ENCODE data around the gene SPARCL1. TPM values are rescaled to one million over a fixed set of nuclear protein-coding genes. Genes with fewer than 3 reads are reported as not detected.

SPARCL1 gene
- polyA plus RNA-seq, 3 donors = not detected

DNA sequence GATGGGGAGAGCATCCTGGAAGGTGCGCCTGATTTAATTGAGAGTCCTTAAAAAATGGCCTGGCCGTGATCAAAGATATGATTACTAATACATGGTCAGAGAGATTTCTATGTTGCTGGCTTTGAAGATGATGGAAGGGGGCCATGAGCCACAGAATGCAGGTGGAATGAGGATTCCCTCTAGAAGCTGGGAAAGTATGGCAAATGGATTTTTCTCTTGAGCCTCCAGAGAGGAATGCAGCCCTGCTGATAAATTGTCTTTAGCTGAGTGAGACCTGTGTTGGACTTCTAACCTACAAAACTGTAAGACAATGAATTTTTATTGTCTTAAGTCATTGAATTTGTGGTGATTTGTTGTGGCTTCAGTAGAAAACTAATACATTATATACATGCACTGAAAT, 99.1 kb downstream of the SPARCL1 start:
- no peak overlapping the region for H3K4me3 Mint-ChIP-seq
- no peak overlapping the region for H2AFZ ChIP-seq (ENCODE audit: insufficient read depth, low read depth, low read length, poor library complexity, severe bottlenecking)
- peaks cover 28% of the 10 kb centered on the region for H3K79me2 ChIP-seq (ENCODE audit: insufficient read depth, low read length)
- H4K20me1 ChIP-seq (ENCODE audit: insufficient read depth, low read length) = no peaks in the 10 kb centered on the region
- no peak overlapping the region for H3K4me2 ChIP-seq (replicated peaks; ENCODE audit: extremely low read depth, low read length, poor library complexity, severe bottlenecking)
- 94% methylated on average over 2 of the region's 2 CpGs for WGBS (ENCODE audit: insufficient coverage)
- H3K9ac ChIP-seq (ENCODE audit: insufficient read depth, low read length, poor library complexity, severe bottlenecking) = no peak overlapping the region
- H3K27me3 ChIP-seq (ENCODE audit: control insufficient read depth in 2 of 2, insufficient read depth in 2 of 2, low read length in 2 of 2) = no peaks in the 10 kb centered on the region
- no peak overlapping the region for H3K27ac ChIP-seq (ENCODE audit: low read depth in 1 of 2, low read length in 2 of 2)
- H3K9me3 ChIP-seq (replicated peaks in 1 of 2; ENCODE audit: control insufficient read depth in 1 of 2, insufficient read depth in 1 of 2, low read length in 2 of 2) = no peaks in the 10 kb centered on the region
- peaks cover 5% of the 10 kb centered on the region for H3K4me1 Mint-ChIP-seq
- H3K4me1 ChIP-seq (ENCODE audit: control insufficient read depth in 1 of 2, insufficient read depth in 2 of 2, low read length in 2 of 2) = no peaks in the 10 kb centered on the region
- intact Hi-C loops (cut with micrococcal nuclease) = no loop called here
- no peak for DNase-seq
- TF ChIP-seq, protein P1, sequence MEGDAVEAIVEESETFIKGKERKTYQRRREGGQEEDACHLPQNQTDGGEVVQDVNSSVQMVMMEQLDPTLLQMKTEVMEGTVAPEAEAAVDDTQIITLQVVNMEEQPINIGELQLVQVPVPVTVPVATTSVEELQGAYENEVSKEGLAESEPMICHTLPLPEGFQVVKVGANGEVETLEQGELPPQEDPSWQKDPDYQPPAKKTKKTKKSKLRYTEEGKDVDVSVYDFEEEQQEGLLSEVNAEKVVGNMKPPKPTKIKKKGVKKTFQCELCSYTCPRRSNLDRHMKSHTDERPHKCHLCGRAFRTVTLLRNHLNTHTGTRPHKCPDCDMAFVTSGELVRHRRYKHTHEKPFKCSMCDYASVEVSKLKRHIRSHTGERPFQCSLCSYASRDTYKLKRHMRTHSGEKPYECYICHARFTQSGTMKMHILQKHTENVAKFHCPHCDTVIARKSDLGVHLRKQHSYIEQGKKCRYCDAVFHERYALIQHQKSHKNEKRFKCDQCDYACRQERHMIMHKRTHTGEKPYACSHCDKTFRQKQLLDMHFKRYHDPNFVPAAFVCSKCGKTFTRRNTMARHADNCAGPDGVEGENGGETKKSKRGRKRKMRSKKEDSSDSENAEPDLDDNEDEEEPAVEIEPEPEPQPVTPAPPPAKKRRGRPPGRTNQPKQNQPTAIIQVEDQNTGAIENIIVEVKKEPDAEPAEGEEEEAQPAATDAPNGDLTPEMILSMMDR (IDR thresholded peaks at IDR 0.05) = no peak
- no peaks in the 10 kb centered on the region for H3K9me3 Mint-ChIP-seq
- H3K4me3 ChIP-seq (replicated peaks in 1 of 3; ENCODE audit: low read depth in 2 of 3, low read length in 3 of 3) = no peak overlapping the region
- no peak overlapping the region for H3K27ac Mint-ChIP-seq
- peaks cover 0 to 3% of the 10 kb centered on the region in 2 donors for H3K36me3 ChIP-seq (replicated peaks in 1 of 2; ENCODE audit: control insufficient read depth in 1 of 2, insufficient read depth in 2 of 2, low read length in 2 of 2)
- H3K36me3 Mint-ChIP-seq = peaks cover 3 to 8% of the 10 kb centered on the region in 2 donors
- peaks cover 0 to 1% (median 0%) of the 10 kb centered on the region in 3 donors for H3K27me3 Mint-ChIP-seq (ENCODE audit: low read depth in 3 of 3)

DNA sequence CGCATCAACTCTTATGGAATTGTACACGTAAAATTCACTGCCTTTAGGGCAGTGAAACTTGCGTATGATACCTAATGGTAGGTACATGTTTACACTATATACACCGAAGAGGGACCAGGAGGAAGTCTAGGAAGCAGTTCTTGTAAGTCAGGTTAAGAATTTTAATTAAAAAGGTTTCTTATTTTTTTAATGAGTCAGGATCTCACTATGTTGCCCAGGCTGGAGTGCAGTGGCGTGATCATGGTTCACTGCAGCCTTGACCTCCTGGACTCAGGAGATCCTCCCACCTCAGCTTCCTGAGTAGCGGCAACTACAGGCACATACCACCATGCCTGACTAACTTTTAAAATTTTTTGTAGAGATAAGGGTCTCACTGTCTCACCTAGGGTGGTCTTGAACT, 100.2 kb downstream of the SPARCL1 start:
- no peak overlapping the region for H3K4me2 ChIP-seq (replicated peaks; ENCODE audit: extremely low read depth, low read length, poor library complexity, severe bottlenecking)
- H3K9me3 Mint-ChIP-seq = no peaks in the 10 kb centered on the region
- H3K4me1 ChIP-seq (ENCODE audit: control insufficient read depth in 1 of 2, insufficient read depth in 2 of 2, low read length in 2 of 2) = peaks cover 0 to under 1% of the 10 kb centered on the region in 2 donors
- no peak overlapping the region for H3K27ac ChIP-seq (ENCODE audit: low read depth in 1 of 2, low read length in 2 of 2)
- intact Hi-C loops (cut with micrococcal nuclease) = no loop called here
- H3K27me3 Mint-ChIP-seq (ENCODE audit: low read depth in 3 of 3) = peaks cover 0 to 1% (median 0%) of the 10 kb centered on the region in 3 donors
- H4K20me1 ChIP-seq (ENCODE audit: insufficient read depth, low read length) = no peaks in the 10 kb centered on the region
- H2AFZ ChIP-seq (ENCODE audit: insufficient read depth, low read depth, low read length, poor library complexity, severe bottlenecking) = no peak overlapping the region
- H3K36me3 Mint-ChIP-seq = peaks cover 0 to 5% of the 10 kb centered on the region in 2 donors
- H3K9me3 ChIP-seq (replicated peaks in 1 of 2; ENCODE audit: control insufficient read depth in 1 of 2, insufficient read depth in 1 of 2, low read length in 2 of 2) = no peaks in the 10 kb centered on the region
- H3K27me3 ChIP-seq (ENCODE audit: control insufficient read depth in 2 of 2, insufficient read depth in 2 of 2, low read length in 2 of 2) = no peaks in the 10 kb centered on the region
- TF ChIP-seq, protein P1 (IDR thresholded peaks at IDR 0.05) = no peak
- H3K4me3 Mint-ChIP-seq = no peak overlapping the region
- DNase-seq = no peak
- no peaks in the 10 kb centered on the region for H3K36me3 ChIP-seq (replicated peaks in 1 of 2; ENCODE audit: control insufficient read depth in 1 of 2, insufficient read depth in 2 of 2, low read length in 2 of 2)
- 100% methylated on average over 1 of the region's 6 CpGs for WGBS (ENCODE audit: insufficient coverage)
- peaks cover 39% of the 10 kb centered on the region for H3K79me2 ChIP-seq (ENCODE audit: insufficient read depth, low read length)
- H3K27ac Mint-ChIP-seq = no peak overlapping the region
- no peak overlapping the region for H3K9ac ChIP-seq (ENCODE audit: insufficient read depth, low read length, poor library complexity, severe bottlenecking)
- peaks cover 6% of the 10 kb centered on the region for H3K4me1 Mint-ChIP-seq
- H3K4me3 ChIP-seq (replicated peaks in 1 of 3; ENCODE audit: low read depth in 2 of 3, low read length in 3 of 3) = no peak overlapping the region

All from CD14-positive monocyte (primary cell).